A549 (cell line): ENCODE measurements around the gene CCDC60. TPM values are rescaled to one million over a fixed set of nuclear protein-coding genes. Genes with fewer than 3 reads are reported as not detected.
A peak's percentile ranks its signal among the peaks of the same experiment; 100 is the strongest.

Experiments
- ATAC-seq, 2 experiments: fragments of 200-7000 bp in 1 of 2; fragments of >200 bp in 1 of 2; cut with Nextera tagmentation in 1 of 2; cut with Tn5 transposase in 1 of 2; 3 replicates each; pipeline versions ENCODE4 v1.8.0 to v1.9.1; 2018 to 2020; ENCODE audit warnings: mild to moderate bottlenecking in 1 of 2, moderate library complexity in 1 of 2
- CTCF ChIA-PET: fragments of 300-600 bp; sonication (Branson Sonifier 250); formaldehyde crosslinking; extraction: SDS; loops from one replicate; lab custom pipeline; 2021; ENCODE audit warnings: antibody characterized with exemption, inconsistent platforms; lab: Yijun Ruan, JAX
- POLR2A ChIA-PET: fragments of 350-600 bp; formaldehyde crosslinking; extraction: SDS; loops from one replicate; lab custom pipeline; 2021; ENCODE audit warnings: antibody characterized with exemption, inconsistent platforms; lab: Yijun Ruan, JAX
- DNase-seq, 2 experiments: peaks; one replicate each; pipeline versions ENCODE4 v3.0.0 to v3.0.0-alpha.2; 2011 to 2016; ENCODE audit warnings: low read depth in 1 of 2, low spot score in 1 of 2
- FAIRE-seq: peaks from 2 replicates; lab custom pipeline; 2011; peaks lifted over from hg19 to GRCh38; lab: Jason Lieb, UNC
- H3K27ac ChIP-seq, 2 experiments: fragments of >200 bp; sonication (Bioruptor Twin); formaldehyde crosslinking; 3 replicates each; pipeline ENCODE4 v1.5.1; 2016 to 2017
- H3K4me1 ChIP-seq: fragments of >200 bp; sonication (Bioruptor Twin); formaldehyde crosslinking; 3 replicates; pipeline ENCODE4 v1.6.1; 2016
- H3K4me2 ChIP-seq: fragments of >200 bp; sonication (Bioruptor Twin); formaldehyde crosslinking; 3 replicates; pipeline ENCODE4 v1.6.1; 2016
- H3K4me3 ChIP-seq: fragments of >200 bp; sonication (Bioruptor Twin); formaldehyde crosslinking; 3 replicates; pipeline ENCODE4 v1.5.1; 2016
- H3K9me3 ChIP-seq: fragments of >200 bp; sonication (Bioruptor Twin); formaldehyde crosslinking; 3 replicates; pipeline ENCODE4 v1.6.1; 2016
- ATOH8 ChIP-seq: fragments of 250-450 bp; sonication (Bioruptor Pico); IDR thresholded peaks from 2 replicates; pipeline ENCODE4 v1.5.0; 2020; ENCODE audit warnings: low read depth, mild to moderate bottlenecking, moderate library complexity
- CBX2 ChIP-seq: fragments of 200-600 bp; sonication (generic); IDR thresholded peaks from 2 replicates; pipeline ENCODE4 v1.6.1; 2016; ENCODE audit warnings: low read depth, mild to moderate bottlenecking, borderline replicate concordance
- CBX8 ChIP-seq: fragments of 200-600 bp; sonication (generic); IDR thresholded peaks from 2 replicates; pipeline ENCODE4 v1.6.1; 2016
- CHD4 ChIP-seq: fragments of 200-600 bp; sonication (generic); IDR thresholded peaks from 2 replicates; pipeline ENCODE4 v1.6.1; 2016; ENCODE audit warnings: antibody characterized with exemption, mild to moderate bottlenecking, borderline replicate concordance
- EHF ChIP-seq: fragments of 250-450 bp; sonication (Bioruptor Pico); IDR thresholded peaks from 2 replicates; pipeline ENCODE4 v1.5.0; 2020; ENCODE audit warnings: mild to moderate bottlenecking
- EP300 ChIP-seq, 2 experiments: fragments of >200 bp; sonication (Bioruptor Twin); formaldehyde crosslinking; IDR thresholded peaks; 2 replicates in 1 of 2; 3 replicates in 1 of 2; pipeline ENCODE4 v1.6.1; 2016 to 2017
- FOSB ChIP-seq: fragments of 250-450 bp; sonication (Bioruptor Pico); IDR thresholded peaks from 2 replicates; pipeline ENCODE4 v1.5.0; 2020; ENCODE audit warnings: mild to moderate bottlenecking, moderate library complexity
- FOXS1 ChIP-seq: fragments of 250-450 bp; sonication (Bioruptor Pico); IDR thresholded peaks from 2 replicates; pipeline ENCODE4 v1.5.0; 2020; ENCODE audit warnings: mild to moderate bottlenecking, moderate library complexity
- GATA3 ChIP-seq: IDR thresholded peaks from 2 replicates; pipeline ENCODE4 v1.6.1; 2012; ENCODE audit warnings: borderline replicate concordance
- HOXB13 ChIP-seq: fragments of 250-450 bp; sonication (Bioruptor Pico); IDR thresholded peaks from 2 replicates; pipeline ENCODE4 v1.5.0; 2020; ENCODE audit warnings: low read depth, mild to moderate bottlenecking, moderate library complexity
- JUN ChIP-seq, 2 experiments: fragments of >200 bp; sonication (Bioruptor Twin); formaldehyde crosslinking; IDR thresholded peaks; 2 replicates in 1 of 2; 3 replicates in 1 of 2; pipeline ENCODE4 v1.6.1; 2016 to 2017
- KDM1A ChIP-seq: fragments of 200-600 bp; sonication (generic); IDR thresholded peaks from 2 replicates; pipeline ENCODE4 v1.6.1; 2016; ENCODE audit warnings: low read depth, mild to moderate bottlenecking
- KDM5A ChIP-seq: fragments of 200-600 bp; sonication (generic); IDR thresholded peaks from 2 replicates; pipeline ENCODE4 v1.6.1; 2016; ENCODE audit warnings: antibody characterized with exemption, mild to moderate bottlenecking
- MAFK ChIP-seq: fragments of 450-650 bp; IDR thresholded peaks from 2 replicates; pipeline ENCODE4 v1.6.1; 2014; ENCODE audit not compliant: partially characterized antibody
- MYC ChIP-seq: IDR thresholded peaks from 2 replicates; pipeline ENCODE4 v1.6.1; 2012; ENCODE audit warnings: mild to moderate bottlenecking, inconsistent platforms, low read length, improper control_type of control experiment, borderline replicate concordance
- NPAS2 ChIP-seq: fragments of 250-450 bp; sonication (Bioruptor Pico); IDR thresholded peaks from 2 replicates; pipeline ENCODE4 v1.8.0; 2022; ENCODE audit warnings: mild to moderate bottlenecking, moderate library complexity, borderline replicate concordance
- PHF8 ChIP-seq: fragments of 200-600 bp; sonication (generic); IDR thresholded peaks from 2 replicates; pipeline ENCODE4 v1.6.1; 2016; ENCODE audit warnings: low read depth, mild to moderate bottlenecking, antibody characterized with exemption, moderate library complexity, borderline replicate concordance
- POLR2A ChIP-seq: IDR thresholded peaks from 2 replicates; pipeline ENCODE4 v1.6.1; 2012; ENCODE audit warnings: mild to moderate bottlenecking, low read length
- POLR2AphosphoS2 ChIP-seq: conservative IDR thresholded peaks from 2 replicates; pipeline ENCODE4 v1.6.1; 2012; ENCODE audit warnings: low read length, improper control_type of control experiment, inconsistent platforms
- RARB ChIP-seq: fragments of 250-450 bp; sonication (Bioruptor Pico); IDR thresholded peaks from 2 replicates; pipeline ENCODE4 v1.8.0; 2021; ENCODE audit warnings: mild to moderate bottlenecking, moderate library complexity
- RNF2 ChIP-seq: fragments of 200-600 bp; sonication (generic); IDR thresholded peaks from 2 replicates; pipeline ENCODE4 v1.6.1; 2016; ENCODE audit warnings: low read depth, mild to moderate bottlenecking, antibody characterized with exemption, moderate library complexity, borderline replicate concordance
- SREBF2 ChIP-seq: fragments of 450-650 bp; IDR thresholded peaks from 2 replicates; pipeline ENCODE4 v1.6.1; 2014; ENCODE audit warnings: mild to moderate bottlenecking, moderate library complexity
- USF2 ChIP-seq: fragments of 450-650 bp; IDR thresholded peaks from 2 replicates; pipeline ENCODE4 v1.6.1; 2014; ENCODE audit warnings: antibody characterized with exemption
- ZC3H11A ChIP-seq: fragments of 450-650 bp; IDR thresholded peaks from 2 replicates; pipeline ENCODE4 v1.6.1; 2014; ENCODE audit warnings: antibody characterized with exemption, mild to moderate bottlenecking
- ZNF302 ChIP-seq: fragments of 250-450 bp; sonication (Bioruptor Pico); IDR thresholded peaks from 2 replicates; pipeline ENCODE4 v1.9.0; 2021; ENCODE audit warnings: inconsistent platforms, mild to moderate bottlenecking, moderate library complexity
- WGBS: methylation state at CpG from one replicate; pipeline ENCODE4 v1.1.6; 2017; ENCODE audit errors: missing lambda C conversion rate; 5-methylcytosine and 5-hydroxymethylcytosine counted together
- polyA plus RNA-seq, 4 experiments: library from polyadenylated mRNA; depleted of rRNA in 3 of 4; stranded (reverse); fragments of >200 nt; fragmentation: RNase III in 1 of 4; extraction: RNeasy Plus Mini Kit Qiagen cat#74134 plus additional on column Dnase treatment in 1 of 4; gene quantifications; 2 replicates in 3 of 4; 3 replicates in 1 of 4; pipeline ENCODE4 v1.2.3, GENCODE V29; 2011 to 2017

The CCDC60 gene
- polyA plus RNA-seq, 2 of the 4 experiments (the other 2 are of a cell fraction) = 0.09 TPM; not detected in 1

GRCh38 chr12:119447618-119448017 lies 113.1 kb downstream of the CCDC60 start:
- ATAC-seq (no peak), DNase-seq (no peak), FAIRE-seq (no peak)
- POLR2A ChIA-PET = no interaction called here
- Histone ChIP-seq H3K27ac (no peak overlapping the region), H3K9me3 (no peaks in the 10 kb centered on the region), H3K4me1 (peaks cover 33% of the 10 kb centered on the region), H3K4me3 (no peak overlapping the region), H3K4me2 (no peak overlapping the region)
- 44% methylated on average over 8 of the region's 8 CpGs for WGBS
- CTCF ChIA-PET = interaction anchor here (7.5 kb wide), 1 partner anchor 98 kb away, joined by 98 read pairs; no protein-coding TSS in a partner anchor
- no peak for TF ChIP-seq ZNF302 (CRISPR knock-in tag)
- no peak for TF ChIP-seq ZC3H11A
- no peak for TF ChIP-seq MYC
- no peak for TF ChIP-seq POLR2AphosphoS2
- no peak for TF ChIP-seq NPAS2
- no peak for TF ChIP-seq CHD4
- TF ChIP-seq USF2 = no peak
- TF ChIP-seq RNF2 = no peak
- TF ChIP-seq POLR2A = no peak

GRCh38 chr12:119448611-119449131 lies 114.1 kb downstream of the CCDC60 start:
- ChIA-PET CTCF (interaction anchor here (0.6 to 7.5 kb wide), 2 partner anchors 97 to 196 kb away, joined by 3 to 98 read pairs; no protein-coding TSS in a partner anchor), POLR2A (no interaction called here)
- H3K4me2 ChIP-seq = peak overlapping the region; percentile 63
- ATAC-seq (peak in 1 of 2 experiments; percentile 40; a peak in 1 of 6 replicates), DNase-seq (no peak), FAIRE-seq (no peak)
- 7% methylated on average over 5 of the region's 5 CpGs for WGBS
- H3K9me3 ChIP-seq = no peaks in the 10 kb centered on the region
- TF ChIP-seq EHF (CRISPR knock-in tag) = no peak
- TF ChIP-seq MAFK = peak; percentile 50
- no peak for TF ChIP-seq JUN (IDR thresholded peaks at IDR 0.05)
- no peak for TF ChIP-seq KDM1A
- TF ChIP-seq FOSB (CRISPR knock-in tag) = no peak
- no peak for TF ChIP-seq KDM5A
- TF ChIP-seq FOXS1 (CRISPR knock-in tag) = no peak
- no peak for TF ChIP-seq PHF8
- peaks cover 33% of the 10 kb centered on the region for H3K4me1 ChIP-seq
- peak overlapping the region; percentile 19 to 22; a peak in 1 of 6 replicates for H3K27ac ChIP-seq
- H3K4me3 ChIP-seq = no peak overlapping the region

- no peak overlapping the region for H3K27ac ChIP-seq
- no peak for FAIRE-seq
- TF ChIP-seq CBX8 = no peak
- no peak for TF ChIP-seq GATA3
- no peak for TF ChIP-seq CBX2
- no peak for TF ChIP-seq SREBF2
- no peak for TF ChIP-seq MYC
- TF ChIP-seq HOXB13 (CRISPR knock-in tag) = no peak
- no peak for TF ChIP-seq ATOH8 (CRISPR knock-in tag)
- TF ChIP-seq RARB (CRISPR knock-in tag) = no peak
- no peak for TF ChIP-seq EP300 (IDR thresholded peaks at IDR 0.05)
- no peak for TF ChIP-seq ZC3H11A
- TF ChIP-seq KDM5A = no peak
- TF ChIP-seq, all 56 proteins: peak for 0
- ATAC-seq (no peak), DNase-seq (no peak)
- WGBS = 50% methylated on average over 7 of the region's 7 CpGs
- POLR2A ChIA-PET = no interaction called here
- H3K4me1 ChIP-seq = peaks cover 33% of the 10 kb centered on the region
- no peak overlapping the region for H3K4me3 ChIP-seq
- no peaks in the 10 kb centered on the region for H3K9me3 ChIP-seq
- H3K4me2 ChIP-seq = no peak overlapping the region
- CTCF ChIA-PET = no interaction called here
These were observed 116.2 kb downstream of the CCDC60 start for GRCh38 chr12:119450771-119451170.
